HUES48 (cell line): ENCODE measurements around the gene SULT1A1.
"Not testable (repeated sequence)": the region's sequence is repeated elsewhere in the genome, so short reads cannot be mapped to it uniquely, and the experiment has no call there.

ENCODE experiments used
- H3K27ac ChIP-seq: one replicate; pipeline ENCODE4 v1.7.0; 2013; ENCODE audit warnings: low read depth, low read length, inconsistent platforms
- H3K27me3 ChIP-seq: 2 replicates; pipeline ENCODE4 v1.6.1; 2013; ENCODE audit warnings: mild to moderate bottlenecking, low read length; ENCODE audit not compliant: control insufficient read depth, insufficient read depth
- H3K36me3 ChIP-seq: 2 replicates; pipeline ENCODE4 v1.6.1; 2013; ENCODE audit warnings: low read length; ENCODE audit not compliant: control insufficient read depth, insufficient read depth
- H3K4me1 ChIP-seq: 2 replicates; pipeline ENCODE4 v1.6.1; 2013; ENCODE audit warnings: mild to moderate bottlenecking, low read length; ENCODE audit not compliant: control insufficient read depth, insufficient read depth
- H3K4me3 ChIP-seq: 2 replicates; pipeline ENCODE4 v1.5.1; 2013; ENCODE audit warnings: mild to moderate bottlenecking, low read depth, low read length
- H3K9ac ChIP-seq: 2 replicates; pipeline ENCODE4 v1.6.1; 2013; ENCODE audit warnings: mild to moderate bottlenecking, low read depth, low read length, moderate library complexity
- H3K9me3 ChIP-seq: 2 replicates; pipeline ENCODE4 v1.6.1; 2013; ENCODE audit warnings: low read length; ENCODE audit not compliant: control insufficient read depth, insufficient read depth

SULT1A1 gene

DNA sequence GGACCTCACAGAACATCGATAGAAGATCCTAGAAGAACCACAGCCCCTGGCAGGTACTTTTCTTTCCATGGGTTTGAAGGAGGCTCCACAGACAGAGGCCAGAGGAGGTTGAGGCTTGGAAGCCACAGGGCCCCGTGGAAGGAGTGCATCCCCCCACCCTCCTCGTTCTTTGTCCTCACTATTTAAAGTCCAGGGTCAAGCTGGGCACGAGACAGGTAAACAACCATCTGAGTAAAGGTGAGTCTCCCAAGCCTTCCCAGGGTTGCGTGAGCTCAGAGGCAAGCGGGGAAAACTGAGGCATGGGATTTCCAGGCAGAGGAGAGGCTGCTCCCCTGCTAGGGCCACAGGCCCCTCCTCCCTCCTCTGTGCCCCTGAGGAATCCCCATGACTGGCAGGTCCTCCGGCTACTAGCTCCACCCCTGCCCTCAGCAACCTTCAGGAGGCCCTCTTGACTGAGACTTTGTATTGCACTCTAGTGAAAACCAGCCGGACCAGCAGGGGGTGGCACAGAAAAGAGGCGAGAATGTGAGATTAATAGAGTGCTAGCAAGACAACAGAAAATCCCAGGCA, 12.1 kb downstream of the SULT1A1 start:
- Histone ChIP-seq H3K9ac (no peak overlapping the region), H3K36me3 (no peaks in the 10 kb centered on the region), H3K9me3 (no peaks in the 10 kb centered on the region), H3K27me3 (no peaks in the 10 kb centered on the region), H3K4me3 (no peak overlapping the region), H3K27ac (no peak overlapping the region), H3K4me1 (peaks cover 9% of the 10 kb centered on the region; the same call in 1 of the 2 replicates)

DNA sequence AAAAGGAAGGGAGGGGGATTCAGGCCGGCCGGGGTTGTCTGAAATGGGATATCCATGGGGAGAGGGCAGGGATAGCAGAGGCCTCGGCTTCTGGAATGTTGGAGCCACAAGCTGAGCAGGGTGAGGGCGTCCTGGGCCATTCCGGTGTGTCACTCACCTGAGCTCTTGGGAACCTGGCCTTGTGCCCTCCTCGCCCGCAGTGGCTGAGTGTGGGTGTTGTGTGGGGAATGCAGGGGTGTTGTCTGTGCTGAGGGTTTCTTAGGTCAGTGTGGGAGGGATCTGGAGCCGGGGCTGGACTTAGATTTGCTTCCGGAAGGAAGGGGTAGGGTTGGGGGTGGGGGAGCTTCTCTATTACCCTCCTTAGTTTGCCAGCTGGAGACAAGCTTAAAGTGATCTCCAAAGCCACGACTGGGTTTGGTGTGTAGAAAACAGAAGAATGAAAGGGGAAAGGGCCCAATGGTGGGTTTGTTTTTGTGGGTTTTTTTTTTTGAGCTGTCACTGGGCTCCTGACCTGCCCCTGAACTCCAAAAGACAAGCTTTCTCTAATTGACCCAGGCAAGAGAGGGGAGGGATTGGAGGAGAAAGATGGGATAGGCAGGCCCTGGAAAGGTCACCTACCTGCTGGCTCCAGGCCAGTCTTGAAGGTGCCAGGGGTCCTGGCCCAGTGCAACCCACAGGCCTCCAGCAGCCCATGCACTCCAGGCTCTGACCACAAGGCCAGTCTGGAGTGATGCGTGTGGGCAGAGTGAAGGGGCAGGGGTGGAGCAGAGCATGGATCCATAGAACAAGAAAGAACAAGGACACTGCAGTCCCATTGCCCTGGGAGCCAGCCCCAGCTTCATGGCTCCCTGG, 12.8 kb downstream of the SULT1A1 start, which contains the start of gene SULT1A2:
SULT1A2 (minus strand) TSS at position 211 of the 852 bp plus-strand sequence. CDS start 1,120 bp downstream, outside the sequence.
- no peaks in the 10 kb centered on the region for H3K27me3 ChIP-seq
- no peaks in the 10 kb centered on the region for H3K9me3 ChIP-seq
- no peak within 1 kb of the TSS for H3K27ac ChIP-seq
- H3K9ac ChIP-seq = no peak within 1 kb of the TSS
- H3K4me3 ChIP-seq = no peak within 1 kb of the TSS
- H3K36me3 ChIP-seq = no peaks in the 10 kb centered on the region
- H3K4me1 ChIP-seq = peaks cover 9% of the 10 kb centered on the region; the same call in 1 of the 2 replicates

DNA sequence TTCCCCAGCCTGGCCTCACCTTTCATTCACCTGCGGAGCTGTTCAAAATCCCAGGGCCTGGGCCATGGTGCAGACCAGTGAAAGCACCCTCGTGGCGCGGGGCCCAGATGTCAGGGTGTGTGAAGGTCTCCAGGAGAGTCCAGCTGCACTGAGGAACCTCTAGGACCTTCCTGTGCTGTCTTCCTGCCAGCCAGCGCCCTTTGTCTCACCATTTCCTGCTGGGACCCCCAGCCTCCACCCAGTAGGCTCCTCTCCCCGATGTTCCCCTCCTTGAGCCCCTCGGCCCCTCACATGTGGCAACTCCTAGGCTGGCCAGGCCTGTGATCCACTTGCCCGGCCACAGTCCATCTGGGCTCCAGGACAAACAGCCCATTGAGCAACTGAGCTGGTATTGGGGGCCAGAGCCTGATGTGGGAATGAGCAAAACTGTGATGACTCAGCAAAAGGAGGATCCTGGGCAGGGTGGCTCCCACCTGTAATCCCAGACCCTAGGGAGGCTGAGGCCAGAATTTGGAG, 13.7 kb downstream of the SULT1A1 start:
- H3K27me3 ChIP-seq = no peaks in the 10 kb centered on the region
- H3K9me3 ChIP-seq = no peaks in the 10 kb centered on the region
- H3K4me3 ChIP-seq = no peak overlapping the region
- H3K4me1 ChIP-seq = peaks cover 9% of the 10 kb centered on the region; the same call in 1 of the 2 replicates
- H3K9ac ChIP-seq = no peak overlapping the region
- peaks cover under 1% of the 10 kb centered on the region; the same call in 1 of the 2 replicates for H3K36me3 ChIP-seq
- H3K27ac ChIP-seq = no peak overlapping the region

DNA sequence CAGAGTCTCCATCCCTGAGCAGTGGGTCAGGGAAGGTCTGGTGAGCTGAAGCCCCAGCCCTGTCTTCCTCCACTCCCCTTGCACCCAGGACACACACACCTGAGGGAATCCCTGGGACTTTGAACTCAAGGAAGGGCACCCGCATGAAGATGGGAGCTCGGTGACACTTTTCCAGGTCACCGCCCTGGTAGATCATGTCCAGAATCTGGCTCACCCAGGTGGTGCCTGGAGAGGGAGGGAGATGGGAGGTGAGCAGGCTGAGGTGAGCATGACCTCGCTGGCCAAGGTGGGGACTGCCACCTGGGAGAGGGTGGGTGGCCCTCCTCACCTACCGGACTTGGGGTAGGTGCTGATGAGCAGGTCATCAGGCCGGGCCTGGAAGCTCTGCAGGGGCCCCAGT, 14.4 kb downstream of the SULT1A1 start:
- not testable (repeated sequence) for H3K27ac ChIP-seq, H3K36me3 ChIP-seq, H3K4me3 ChIP-seq, H3K9ac ChIP-seq, H3K27me3 ChIP-seq, H3K4me1 ChIP-seq, H3K9me3 ChIP-seq

DNA sequence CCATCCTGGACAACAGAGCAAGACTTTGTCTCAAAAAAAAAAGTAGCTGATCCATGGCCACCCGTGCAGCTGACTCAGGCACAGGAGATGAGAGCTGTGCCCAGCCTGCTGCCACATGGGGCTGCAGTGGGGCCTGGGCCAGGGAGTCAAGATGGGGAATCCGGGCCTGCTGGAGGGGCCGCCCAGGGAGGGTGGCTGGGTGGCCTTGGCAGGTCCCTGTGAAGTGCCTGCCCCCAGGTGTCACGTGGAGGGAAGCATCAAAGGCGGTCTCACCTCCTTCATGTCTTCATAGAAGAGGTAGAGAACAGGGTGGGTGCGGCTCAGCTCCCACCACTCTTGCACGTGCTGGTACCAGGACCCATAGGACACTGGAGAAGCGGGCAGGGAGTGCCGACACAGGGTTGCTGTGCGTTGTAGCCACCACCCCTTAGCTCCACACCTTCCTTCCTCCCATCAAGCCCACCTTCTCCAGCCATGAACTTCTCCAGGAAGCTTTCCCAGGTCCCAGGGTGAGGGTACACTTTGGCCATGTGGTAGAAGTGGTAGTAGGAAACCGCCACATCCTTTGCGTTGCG, 16.8 kb downstream of the SULT1A1 start:
- Histone ChIP-seq H3K27ac (no peak overlapping the region), H3K9me3 (no peaks in the 10 kb centered on the region), H3K4me3 (no peak overlapping the region), H3K4me1 (peaks cover 9% of the 10 kb centered on the region; the same call in 1 of the 2 replicates), H3K36me3 (peaks cover 16% of the 10 kb centered on the region), H3K27me3 (no peaks in the 10 kb centered on the region), H3K9ac (no peak overlapping the region)

DNA sequence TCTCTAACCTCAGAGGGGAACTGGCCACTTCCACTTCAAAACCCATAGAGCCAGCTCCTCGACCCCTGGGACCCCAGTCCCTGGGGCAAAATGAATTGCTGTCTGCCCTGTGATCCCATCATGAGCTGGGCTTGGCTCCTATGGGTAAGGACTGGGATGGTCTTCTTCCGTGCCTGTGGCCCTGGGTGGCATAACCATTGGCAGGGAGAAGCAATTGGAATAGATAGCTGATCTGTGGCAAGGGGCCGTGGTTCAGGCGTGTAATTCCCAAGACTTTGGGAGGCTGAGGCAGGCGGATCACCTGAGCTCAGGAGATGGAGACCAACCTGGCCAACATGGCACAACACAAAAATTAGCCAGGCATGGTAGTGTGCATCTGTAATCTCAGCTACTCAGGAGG, 17.3 kb downstream of the SULT1A1 start:
- no peak overlapping the region for H3K4me3 ChIP-seq
- no peaks in the 10 kb centered on the region for H3K9me3 ChIP-seq
- peaks cover 5% of the 10 kb centered on the region; the same call in 1 of the 2 replicates for H3K4me1 ChIP-seq
- no peak overlapping the region for H3K27ac ChIP-seq
- H3K36me3 ChIP-seq = peaks cover 16% of the 10 kb centered on the region
- no peak overlapping the region for H3K9ac ChIP-seq
- no peaks in the 10 kb centered on the region for H3K27me3 ChIP-seq

DNA sequence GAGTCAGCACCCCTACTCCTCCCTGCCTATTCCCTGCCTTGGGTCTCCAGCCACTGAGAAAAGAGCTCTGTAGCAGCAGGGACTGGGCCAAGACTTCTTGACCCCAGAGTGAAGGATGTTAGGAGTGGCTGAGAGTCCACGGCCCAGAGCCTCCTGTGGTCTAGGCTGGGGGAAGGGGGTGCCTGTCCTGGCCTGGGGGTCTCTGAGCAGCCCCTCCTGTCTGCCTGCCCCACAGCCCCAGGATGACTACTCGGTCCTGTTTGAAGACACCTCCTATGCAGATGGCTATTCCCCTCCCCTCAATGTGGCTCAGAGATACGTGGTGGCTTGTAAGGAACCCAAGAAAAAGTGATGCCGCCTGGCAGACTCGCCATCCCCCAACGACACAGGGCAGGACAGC, 18.5 kb downstream of the SULT1A1 start:
- H3K4me1 ChIP-seq = no peaks in the 10 kb centered on the region
- no peak overlapping the region for H3K9ac ChIP-seq
- H3K36me3 ChIP-seq = peaks cover 16% of the 10 kb centered on the region
- no peaks in the 10 kb centered on the region for H3K9me3 ChIP-seq
- no peaks in the 10 kb centered on the region for H3K27me3 ChIP-seq
- no peak overlapping the region for H3K4me3 ChIP-seq
- H3K27ac ChIP-seq = no peak overlapping the region

DNA sequence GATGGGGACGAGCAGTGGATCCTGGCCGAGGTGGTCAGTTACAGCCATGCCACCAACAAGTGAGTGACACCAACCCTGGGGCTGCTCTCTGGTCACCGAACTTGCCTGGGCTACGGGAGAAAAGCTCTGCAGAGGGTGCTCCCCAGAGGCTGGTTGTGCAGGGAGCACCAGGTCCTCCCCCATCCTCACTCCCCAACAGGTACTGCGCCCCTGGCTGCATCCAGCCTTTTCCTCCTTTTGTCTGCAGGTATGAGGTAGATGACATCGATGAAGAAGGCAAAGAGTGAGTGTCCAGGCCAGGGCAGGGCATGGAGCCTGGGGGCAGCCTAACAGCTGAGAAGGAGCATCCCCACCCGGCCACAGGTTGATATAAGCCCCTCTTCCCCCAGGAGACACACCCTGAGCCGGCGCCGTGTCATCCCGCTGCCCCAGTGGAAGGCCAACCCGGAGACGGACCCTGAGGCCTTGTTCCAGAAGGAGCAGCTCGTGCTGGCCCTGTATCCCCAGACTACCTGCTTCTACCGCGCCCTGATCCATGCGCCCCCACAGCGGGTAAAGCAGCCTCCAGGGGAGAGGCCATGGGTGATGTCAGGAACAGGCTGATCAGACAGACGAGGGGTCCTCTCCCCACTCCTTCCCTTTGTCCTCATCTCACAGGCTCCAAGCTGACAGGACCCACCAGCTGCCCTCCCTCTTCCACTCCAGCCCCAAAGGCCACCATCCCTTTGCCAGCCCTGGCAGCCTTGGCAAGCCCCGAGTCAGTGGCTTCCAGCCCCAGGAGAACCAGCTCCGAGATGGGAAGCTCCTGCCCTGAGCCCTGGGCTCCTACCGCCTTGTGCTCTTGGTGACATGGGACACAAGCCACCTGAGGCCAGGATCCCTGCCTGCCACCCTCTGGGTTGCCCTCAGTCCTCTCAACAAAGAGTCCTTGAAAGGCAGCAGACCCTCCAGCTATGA, 19.2 kb downstream of the SULT1A1 start:
- H3K36me3 ChIP-seq = peaks cover 16% of the 10 kb centered on the region
- H3K9me3 ChIP-seq = no peaks in the 10 kb centered on the region
- H3K4me3 ChIP-seq = no peak overlapping the region
- H3K27ac ChIP-seq = no peak overlapping the region
- no peaks in the 10 kb centered on the region for H3K27me3 ChIP-seq
- H3K4me1 ChIP-seq = no peaks in the 10 kb centered on the region
- H3K9ac ChIP-seq = no peak overlapping the region

DNA sequence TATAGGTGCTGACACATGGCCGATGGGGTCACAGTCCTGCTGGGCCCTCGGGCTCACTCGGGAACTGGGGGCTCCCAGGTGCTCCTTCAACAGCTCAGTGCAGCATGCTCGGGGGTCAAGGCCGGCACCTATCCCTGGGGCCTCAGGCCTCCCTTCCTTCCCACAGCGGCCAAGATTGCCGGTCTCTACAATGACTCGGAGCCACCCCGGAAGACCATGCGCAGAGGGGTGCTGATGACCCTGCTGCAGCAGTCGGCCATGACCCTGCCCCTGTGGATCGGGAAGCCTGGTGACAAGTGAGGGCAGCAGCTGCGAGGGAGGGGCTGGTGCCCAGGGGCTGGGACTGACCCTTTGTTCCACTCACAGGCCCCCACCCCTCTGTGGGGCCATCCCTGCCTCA, 19.9 kb downstream of the SULT1A1 start:
- H3K4me3 ChIP-seq = no peak overlapping the region
- no peak overlapping the region for H3K9ac ChIP-seq
- peaks cover 20% of the 10 kb centered on the region for H3K36me3 ChIP-seq
- H3K27me3 ChIP-seq = no peaks in the 10 kb centered on the region
- no peak overlapping the region for H3K27ac ChIP-seq
- H3K4me1 ChIP-seq = no peaks in the 10 kb centered on the region
- no peaks in the 10 kb centered on the region for H3K9me3 ChIP-seq

DNA sequence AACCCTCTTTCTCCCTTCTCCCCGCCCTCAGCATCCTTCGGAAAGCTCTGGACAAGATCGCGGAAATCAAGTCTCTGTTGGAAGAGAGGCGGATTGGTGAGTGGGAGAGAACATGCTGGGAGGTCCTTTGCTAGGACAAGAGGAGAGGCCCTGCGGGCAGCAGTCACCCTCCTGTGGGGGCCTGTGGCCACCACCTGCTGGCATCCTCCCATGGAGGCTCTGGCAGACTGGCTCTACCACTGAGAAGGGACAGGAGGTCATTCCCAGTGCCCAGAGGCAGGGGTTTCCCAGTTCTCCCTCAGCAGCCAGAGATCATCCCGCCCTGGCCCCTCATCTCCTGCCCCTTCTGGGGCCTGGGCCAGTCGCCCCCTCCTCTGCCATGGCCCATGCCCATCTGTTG, 20.8 kb downstream of the SULT1A1 start:
- Histone ChIP-seq H3K9me3 (no peaks in the 10 kb centered on the region), H3K36me3 (peaks cover 20% of the 10 kb centered on the region), H3K27ac (no peak overlapping the region), H3K27me3 (no peaks in the 10 kb centered on the region), H3K9ac (no peak overlapping the region), H3K4me1 (no peaks in the 10 kb centered on the region), H3K4me3 (no peak overlapping the region)
